ENCODE data around the gene SLC17A2. TPM values are rescaled to one million over a fixed set of nuclear protein-coding genes. Genes with fewer than 3 reads are reported as not detected.

SLC17A2 gene
- total RNA-seq, 1 donor from 2014 or later: not detected

GRCh38 chr6:25895771-25896170 is 34.7 kb downstream of the SLC17A2 start:
- DNase-seq (ENCODE audit: low spot score) (no peak), ATAC-seq (no peak)
- intact Hi-C loops (cut with DNase I): no loop called here

GRCh38 chr6:25893778-25894177 is 36.7 kb downstream of the SLC17A2 start:
- ATAC-seq: no peak
- intact Hi-C loops (cut with DNase I): no loop called here
- DNase-seq (ENCODE audit: low spot score): no peak

DNA sequence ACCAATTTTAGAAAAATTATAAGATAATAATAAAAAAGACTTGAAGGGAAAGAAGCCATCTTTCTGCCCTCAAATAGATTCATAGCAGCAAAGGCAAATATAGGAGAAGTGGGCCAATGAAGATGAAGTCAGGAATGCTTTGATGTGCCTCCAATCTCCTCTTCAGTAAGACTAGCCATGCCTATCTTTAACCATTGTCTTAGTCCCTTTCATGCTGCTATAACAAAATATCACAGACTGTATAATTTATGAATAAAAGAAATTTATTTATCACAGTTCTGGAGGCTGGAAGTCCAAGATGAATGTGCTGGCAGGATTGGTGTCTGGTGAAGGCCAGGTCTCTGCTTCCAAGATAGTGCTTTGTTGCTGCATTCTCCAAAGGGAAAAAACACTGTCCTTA is 37.6 kb downstream of the SLC17A2 start:
- no peak for DNase-seq (ENCODE audit: low spot score)
- intact Hi-C loops (cut with DNase I): no loop called here
- ATAC-seq: no peak

DNA sequence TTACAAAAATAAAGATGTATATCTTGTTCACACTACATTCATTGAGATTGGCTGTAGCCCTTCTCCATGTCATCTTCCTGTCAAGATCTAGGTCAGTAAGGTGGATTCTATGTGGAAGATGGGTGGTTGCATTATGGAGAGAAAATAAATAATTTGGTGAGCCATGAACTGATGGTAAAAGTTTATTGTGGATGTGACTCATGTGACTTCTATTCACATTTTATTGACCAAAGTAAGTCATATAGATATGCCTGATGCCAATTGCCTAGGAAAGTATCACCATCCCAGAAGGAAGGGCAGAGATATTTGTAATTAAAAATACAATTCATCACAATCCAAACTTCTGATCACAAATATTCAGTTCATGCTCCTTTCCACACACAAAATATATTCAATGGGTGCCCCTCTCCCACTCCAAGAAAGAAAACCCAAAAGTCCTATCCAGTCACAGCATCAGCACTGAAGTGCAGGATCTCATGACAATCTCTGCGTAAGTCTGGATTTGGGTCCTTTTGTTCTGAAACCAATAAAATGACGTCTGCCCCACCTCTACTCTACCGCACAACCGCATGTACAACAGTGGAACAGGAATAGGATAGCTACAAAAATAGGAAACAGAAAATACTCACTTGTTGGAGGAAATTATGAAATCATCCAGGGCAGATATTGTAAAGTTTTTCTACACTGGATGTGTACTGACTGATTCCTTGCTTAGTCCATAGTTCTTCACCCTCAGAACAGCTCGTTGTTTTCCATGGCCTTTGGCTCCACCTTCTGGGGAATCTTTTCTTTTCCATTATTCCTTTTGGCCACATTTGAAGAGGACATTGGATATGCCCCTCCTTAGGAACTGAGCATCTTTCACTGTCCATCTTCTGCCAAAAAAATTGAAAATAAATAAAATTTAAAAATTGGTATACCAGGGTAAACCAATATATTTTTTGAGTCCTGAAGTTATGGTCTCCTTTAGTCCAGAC is 40.3 kb downstream of the SLC17A2 start:
- ATAC-seq (peak; percentile 55), DNase-seq (ENCODE audit: low spot score) (no peak)
- intact Hi-C loops (cut with DNase I): no loop called here

- ATAC-seq (no peak), DNase-seq (ENCODE audit: low spot score) (no peak)
- intact Hi-C loops (cut with DNase I): no loop called here
Observed at GRCh38 chr6:25888626-25889025, 41.9 kb downstream of the SLC17A2 start.

DNA sequence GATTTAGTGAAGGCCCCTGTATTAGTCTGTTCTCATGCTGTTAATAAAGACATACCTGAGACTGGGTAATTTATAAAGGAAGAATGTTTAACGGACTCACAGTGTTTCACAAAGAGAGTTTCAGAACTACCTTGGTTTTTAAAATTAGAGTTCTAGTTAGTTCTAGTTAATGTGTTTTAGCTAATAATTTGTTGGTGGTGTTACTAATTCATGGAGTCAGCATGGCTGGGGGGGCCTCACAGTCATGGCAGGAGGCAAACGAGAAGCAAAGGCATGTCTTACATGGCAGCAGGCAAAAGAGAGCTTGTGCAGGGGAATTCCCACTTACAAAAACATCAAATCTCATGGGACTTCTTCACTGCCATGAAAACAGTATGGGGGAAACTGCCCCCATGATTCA is 44.4 kb downstream of the SLC17A2 start:
- intact Hi-C loops (cut with DNase I): no loop called here
- DNase-seq (ENCODE audit: low spot score) (no peak), ATAC-seq (no peak)

DNA sequence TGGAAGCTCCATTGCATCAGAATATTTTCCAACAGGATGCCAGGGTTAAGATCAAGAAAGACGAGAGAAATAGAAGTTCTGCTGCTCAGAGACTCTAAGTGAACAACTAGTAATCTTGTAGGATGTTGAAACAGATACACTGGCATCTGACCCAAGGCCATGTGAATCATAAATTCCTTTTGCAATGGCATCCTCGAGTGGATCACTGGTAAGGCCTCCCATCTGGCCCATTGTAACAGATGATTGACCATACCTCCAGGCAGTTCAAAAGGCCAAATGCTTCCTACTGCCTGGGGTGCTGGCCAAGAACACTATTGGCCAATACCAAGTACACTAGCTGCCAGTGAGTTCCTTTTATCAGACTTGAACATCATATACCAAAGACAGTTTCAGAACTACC is 46.5 kb downstream of the SLC17A2 start:
- intact Hi-C loops (cut with DNase I): no loop called here
- DNase-seq (ENCODE audit: low spot score): no peak
- ATAC-seq: no peak

DNA sequence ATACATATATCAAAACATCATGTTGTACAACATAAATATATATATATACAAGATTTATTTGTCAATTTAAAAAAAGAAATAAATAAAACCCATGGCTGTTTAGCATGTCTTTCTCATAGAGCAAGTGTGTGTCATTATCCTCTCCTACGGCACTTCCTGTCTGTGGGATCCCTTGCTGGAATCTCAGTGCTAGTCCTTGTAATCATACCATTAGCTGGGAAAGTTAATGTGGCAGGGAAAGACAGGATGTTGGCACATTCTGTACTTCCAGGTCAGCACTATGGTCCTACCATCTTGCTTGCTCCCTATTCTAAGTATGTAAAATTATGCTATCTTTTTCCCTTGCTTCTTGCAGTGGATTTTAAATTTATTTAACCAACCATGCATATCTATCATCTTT is 47.0 kb downstream of the SLC17A2 start:
- ATAC-seq (no peak), DNase-seq (ENCODE audit: low spot score) (no peak)
- intact Hi-C loops (cut with DNase I): no loop called here

- intact Hi-C loops (cut with DNase I): no loop called here
- ATAC-seq (no peak), DNase-seq (ENCODE audit: low spot score) (peak; percentile 54)
Observed at GRCh38 chr6:25882051-25882496, 48.4 kb downstream of the SLC17A2 start.

DNA sequence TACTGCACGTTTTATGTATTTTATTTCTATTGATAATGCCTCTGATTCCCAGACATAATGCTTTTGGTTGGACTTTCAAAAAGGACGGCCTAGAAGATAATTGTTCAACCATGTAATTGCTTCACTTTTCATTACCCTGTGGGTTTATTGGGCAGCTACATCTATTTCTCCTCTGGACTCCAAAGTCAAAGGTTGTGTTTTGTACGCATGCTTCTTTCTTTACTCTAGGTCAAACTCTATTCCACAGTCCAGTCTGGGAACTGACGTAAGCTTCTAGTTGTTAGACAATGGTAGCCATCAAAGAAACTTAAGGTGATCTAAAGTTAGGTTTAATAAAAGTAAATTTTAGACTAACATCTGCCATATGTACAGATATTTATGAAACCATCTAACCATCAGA is 49.9 kb downstream of the SLC17A2 start:
- no peak for DNase-seq (ENCODE audit: low spot score)
- intact Hi-C loops (cut with DNase I): no loop called here
- no peak for ATAC-seq

- ATAC-seq: no peak
- intact Hi-C loops (cut with DNase I): no loop called here
- no peak for DNase-seq (ENCODE audit: low spot score)
Observed at GRCh38 chr6:25878721-25879322, 51.7 kb downstream of the SLC17A2 start.

DNA sequence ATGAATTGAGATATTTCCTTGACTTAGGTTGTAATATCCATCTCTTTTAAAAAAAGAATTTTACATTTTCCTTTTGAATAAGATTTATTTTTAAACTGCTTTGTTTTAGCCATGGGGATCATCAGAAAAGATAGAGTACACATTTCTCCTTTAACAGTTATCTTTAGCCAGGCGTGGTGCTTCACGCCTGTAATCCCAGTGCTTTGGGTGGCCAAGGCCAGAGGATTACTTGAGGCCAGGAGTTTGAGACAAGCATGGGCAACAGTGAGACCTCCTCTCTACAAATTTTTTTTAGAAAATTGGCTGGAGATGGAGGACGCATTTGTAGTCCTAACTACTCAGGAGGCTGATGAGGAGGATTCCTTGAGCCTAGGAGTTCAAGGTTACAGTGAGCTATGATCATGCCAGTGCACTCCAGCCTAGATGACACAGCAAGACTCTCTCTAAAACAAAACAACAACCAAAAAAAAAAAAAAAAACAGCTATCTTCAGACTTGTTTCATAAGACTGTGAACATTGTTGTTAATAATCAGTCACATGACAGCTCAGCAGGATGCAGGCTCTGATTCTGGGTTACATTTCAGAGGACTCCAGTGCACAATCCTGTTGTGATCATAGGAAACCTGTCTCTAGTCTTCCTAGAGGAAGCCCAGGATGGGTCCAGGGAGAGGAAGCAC is 54.4 kb downstream of the SLC17A2 start:
- ATAC-seq (no peak), DNase-seq (ENCODE audit: low spot score) (no peak)
- intact Hi-C loops (cut with DNase I): no loop called here

GRCh38 chr6:25875563-25875905 is 55.0 kb downstream of the SLC17A2 start:
- intact Hi-C loops (cut with DNase I): no loop called here
- ATAC-seq (no peak), DNase-seq (ENCODE audit: low spot score) (no peak)

DNA sequence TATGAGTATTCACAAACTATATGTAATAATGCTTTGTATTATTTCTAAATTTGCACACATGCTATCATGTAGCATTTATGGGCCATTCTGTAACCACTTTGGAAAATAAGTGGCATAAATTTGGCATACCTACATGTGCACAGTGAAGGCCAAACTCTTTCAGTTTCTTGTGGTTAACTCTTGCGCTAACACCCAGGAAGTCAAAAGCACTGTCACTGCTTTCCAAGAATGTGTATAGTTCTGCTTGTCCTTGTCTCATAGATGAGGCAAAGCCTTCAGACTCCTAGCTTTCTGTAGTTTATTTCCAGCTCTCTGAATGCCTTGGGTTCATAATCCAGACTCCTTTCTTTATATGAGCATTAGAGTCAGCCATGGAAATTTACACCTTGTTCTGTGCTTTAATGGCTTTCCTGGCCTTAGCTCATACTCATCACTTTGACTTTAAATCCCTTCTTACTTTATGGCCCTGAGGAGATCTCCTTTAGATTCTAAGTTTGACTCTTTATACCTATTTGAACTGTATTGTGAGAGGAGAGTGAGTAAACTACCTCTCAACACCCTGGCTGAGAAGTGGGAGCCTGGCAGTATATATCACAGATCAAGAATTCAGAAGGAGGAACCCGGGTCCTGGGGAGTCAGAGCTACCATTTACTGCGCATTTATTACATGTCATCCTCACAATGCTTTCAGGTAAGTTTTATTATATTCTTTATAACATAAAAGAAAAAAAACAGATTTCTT is 55.5 kb downstream of the SLC17A2 start:
- DNase-seq (ENCODE audit: low spot score) (no peak), ATAC-seq (no peak)
- intact Hi-C loops (cut with DNase I): no loop called here

GRCh38 chr6:25874118-25874517 is 56.4 kb downstream of the SLC17A2 start, which contains the start of gene SLC17A3:
Gene SLC17A3, minus strand, starts transcription at chr6:25874243. Its CDS starts 5,856 bp downstream, at chr6:25868387.
- DNase-seq (ENCODE audit: low spot score): no peak
- intact Hi-C loops (cut with DNase I): no loop called here
- ATAC-seq: no peak

DNA sequence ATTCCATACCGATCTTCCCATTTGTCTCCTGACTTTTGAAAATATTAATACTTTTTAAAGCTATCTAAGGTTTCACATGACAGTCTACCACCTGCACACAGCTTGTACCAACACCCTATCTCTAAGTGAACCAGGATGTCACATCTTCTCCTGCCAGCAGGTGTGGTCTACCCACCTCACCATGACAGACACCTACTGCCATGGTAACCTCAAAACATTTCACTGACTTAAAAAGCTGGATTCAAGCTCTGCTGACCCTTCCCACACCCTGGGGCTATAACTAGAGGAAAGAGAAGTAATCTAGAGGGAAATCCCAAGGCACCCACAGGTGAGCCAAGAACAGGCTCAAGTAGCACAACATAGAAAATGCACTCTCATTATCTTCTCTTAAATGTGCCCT is 57.7 kb downstream of the SLC17A2 start:
- ATAC-seq: no peak
- intact Hi-C loops (cut with DNase I): no loop called here

GRCh38 chr6:25869840-25870239 is 60.7 kb downstream of the SLC17A2 start:
- ATAC-seq: no peak
- intact Hi-C loops (cut with DNase I): no loop called here
- no peak for DNase-seq (ENCODE audit: low spot score)

More for the DNA sequence above, 57.7 kb downstream of the SLC17A2 start:
- no peak for DNase-seq (ENCODE audit: low spot score)

DNA sequence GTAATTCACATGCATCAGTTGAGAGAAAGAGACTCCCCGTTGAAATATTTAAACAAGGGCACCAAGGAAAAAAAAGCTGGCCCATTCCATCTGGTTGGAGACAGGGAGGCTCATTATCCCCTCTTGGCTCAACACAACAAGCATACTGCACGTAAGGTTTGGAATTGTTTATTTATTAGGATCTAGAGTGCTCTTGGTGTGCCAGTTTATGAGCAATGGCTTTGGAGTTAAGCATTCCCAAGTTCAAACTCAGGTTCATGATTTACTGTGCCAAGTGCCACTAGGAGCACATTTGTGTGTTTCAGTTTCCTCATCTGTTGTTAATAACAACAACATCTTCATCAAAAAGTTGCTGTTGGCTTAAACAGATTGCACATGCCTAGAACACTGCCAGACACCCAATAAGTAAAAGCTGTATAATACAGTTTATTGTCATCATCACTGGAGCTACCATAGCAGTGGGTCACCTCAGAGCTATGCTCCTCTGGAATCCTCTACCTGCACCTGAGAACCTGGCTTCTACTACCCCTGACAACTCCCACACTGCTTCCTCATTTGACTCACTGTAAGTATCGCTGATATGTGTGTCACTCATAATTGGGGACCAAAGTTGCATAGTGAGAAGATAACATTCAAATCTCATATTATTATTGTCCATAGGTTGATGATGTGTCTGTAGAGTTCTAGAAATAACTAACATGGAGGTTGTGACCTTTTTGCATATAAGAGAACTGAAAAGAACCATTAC is 61.9 kb downstream of the SLC17A2 start:
- no peak for ATAC-seq
- intact Hi-C loops (cut with DNase I): no loop called here
- no peak for DNase-seq (ENCODE audit: low spot score)

- intact Hi-C loops (cut with DNase I): no loop called here
- DNase-seq (ENCODE audit: low spot score) (no peak), ATAC-seq (no peak)
Observed at GRCh38 chr6:25866011-25866410, 64.5 kb downstream of the SLC17A2 start.

Data from sciatic nerve (tissue), 2 donors.